BJ (cell line): ENCODE results near the gene MYO3B. TPM values are rescaled to one million over a fixed set of nuclear protein-coding genes. Genes with fewer than 3 reads are reported as not detected.
A peak's percentile ranks its signal among the peaks of the same experiment; 100 is the strongest.
"Not testable (repeated sequence)": the region's sequence is repeated elsewhere in the genome, so short reads cannot be mapped to it uniquely, and the experiment has no call there.

Experiments
- CTCF ChIA-PET: fragments of 350-600 bp; formaldehyde crosslinking; extraction: SDS; loops from one replicate; lab custom pipeline; 2021; ENCODE audit warnings: antibody characterized with exemption, inconsistent platforms; lab: Yijun Ruan, JAX
- POLR2A ChIA-PET: fragments of 300-600 bp; sonication (Branson Sonifier 250); formaldehyde crosslinking; extraction: SDS; loops from one replicate; lab custom pipeline; 2021; ENCODE audit warnings: antibody characterized with exemption; lab: Charles Lee
- DNase-seq: peaks from one replicate; pipeline ENCODE4 v3.0.0-alpha.2; 2011; ENCODE audit warnings: low read depth
- H3K27me3 ChIP-seq: 2 replicates; pipeline ENCODE4 v1.6.0; 2011; ENCODE audit warnings: low read length; ENCODE audit not compliant: control insufficient read depth, insufficient read depth
- H3K36me3 ChIP-seq: 2 replicates; pipeline ENCODE4 v1.5.1; 2011; ENCODE audit warnings: low read length; ENCODE audit not compliant: control insufficient read depth, insufficient read depth
- H3K4me3 ChIP-seq: 2 replicates; pipeline ENCODE4 v1.5.1; 2011; ENCODE audit warnings: low read depth, mild to moderate bottlenecking, control low read depth, low read length
- CTCF ChIP-seq: IDR thresholded peaks from 2 replicates; pipeline ENCODE4 v1.5.1; 2011; ENCODE audit warnings: low read depth, mild to moderate bottlenecking, control low read depth, inconsistent platforms, low read length, moderate library complexity; ENCODE audit not compliant: insufficient read depth
- polyA plus RNA-seq: library from polyadenylated mRNA; depleted of rRNA; stranded (reverse); fragments of >200 nt; gene quantifications from 2 replicates; pipeline ENCODE4 v1.2.3, GENCODE V29; 2011

MYO3B gene
- polyA plus RNA-seq, 1 experiment, result not detected

GRCh38 chr2:170465241-170465640 lies 287.3 kb downstream of the MYO3B start:
- DNase-seq, result no peak
- POLR2A ChIA-PET, result interaction anchor here (0.8 kb wide), 1 partner anchor 55 kb away, joined by 4 read pairs; no protein-coding TSS in a partner anchor

GRCh38 chr2:170466632-170467031 lies 288.7 kb downstream of the MYO3B start:
- CTCF ChIA-PET, result no interaction called here
- Histone ChIP-seq H3K27me3 (no peaks in the 10 kb centered on the region), H3K4me3 (no peak overlapping the region), H3K36me3 (no peaks in the 10 kb centered on the region)
- no peak for DNase-seq
- POLR2A ChIA-PET, result no interaction called here
- no peak for TF ChIP-seq CTCF

More at GRCh38 chr2:170465241-170465640, 287.3 kb downstream of the MYO3B start:
- Histone ChIP-seq H3K36me3 (no peaks in the 10 kb centered on the region), H3K4me3 (no peak overlapping the region), H3K27me3 (no peaks in the 10 kb centered on the region)
- TF ChIP-seq CTCF, result no peak
- CTCF ChIA-PET, result no interaction called here

GRCh38 chr2:170467568-170468422 lies 289.8 kb downstream of the MYO3B start:
- POLR2A ChIA-PET, result no interaction called here
- TF ChIP-seq CTCF, result no peak
- CTCF ChIA-PET, result no interaction called here
- H3K36me3 ChIP-seq, result no peaks in the 10 kb centered on the region
- H3K4me3 ChIP-seq, result no peak overlapping the region
- H3K27me3 ChIP-seq, result no peaks in the 10 kb centered on the region
- DNase-seq, result peak; percentile 1

- CTCF ChIA-PET, result no interaction called here
- H3K36me3 ChIP-seq, result no peaks in the 10 kb centered on the region
- no peaks in the 10 kb centered on the region for H3K27me3 ChIP-seq
- POLR2A ChIA-PET, result no interaction called here
- no peak for TF ChIP-seq CTCF
- DNase-seq, result no peak
- no peak overlapping the region for H3K4me3 ChIP-seq
These were observed 290.6 kb downstream of the MYO3B start for GRCh38 chr2:170468557-170468956.

GRCh38 chr2:170472498-170472897 lies 294.6 kb downstream of the MYO3B start:
- POLR2A ChIA-PET, DNase-seq, H3K4me3 ChIP-seq, CTCF ChIA-PET, H3K36me3 ChIP-seq, H3K27me3 ChIP-seq: not testable (repeated sequence)

GRCh38 chr2:170475878-170476277 lies 297.9 kb downstream of the MYO3B start:
- ChIA-PET CTCF (no interaction called here), POLR2A (no interaction called here)
- DNase-seq, result no peak
- no peaks in the 10 kb centered on the region for H3K27me3 ChIP-seq
- H3K4me3 ChIP-seq, result no peak overlapping the region
- H3K36me3 ChIP-seq, result no peaks in the 10 kb centered on the region
- no peak for TF ChIP-seq CTCF
